Astrocyte (in vitro differentiated cells and primary cell): Measurements from ENCODE around the gene COL24A1.

Source experiments
- CTCF ChIP-seq: IDR thresholded peaks from 2 replicates; pipeline ENCODE4 v1.5.1; 2011; ENCODE audit warnings: low read depth, mild to moderate bottlenecking, inconsistent platforms, low read length, moderate library complexity; ENCODE audit not compliant: insufficient read depth
- EZH2 ChIP-seq: IDR thresholded peaks from 2 replicates; pipeline ENCODE4 v1.6.1; 2012; ENCODE audit warnings: mild to moderate bottlenecking, low read length, inconsistent platforms; ENCODE audit not compliant: insufficient read depth

- TF ChIP-seq CTCF, result no peak
- no peak for TF ChIP-seq EZH2
These were observed 209.4 kb downstream of the COL24A1 start for GRCh38 chr1:85947186-85947585.
